H1 (cell line): ENCODE results near the gene RIMBP2. TPM values are rescaled to one million over a fixed set of nuclear protein-coding genes. Genes with fewer than 3 reads are reported as not detected.

ENCODE experiments used
- CTCF ChIA-PET: fragments of 300-600 bp; sonication (Branson Sonifier 250); formaldehyde crosslinking; loops from one replicate; lab custom pipeline; 2021; ENCODE audit not compliant: partially characterized antibody; lab: Charles Lee
- POLR2A ChIA-PET: fragments of 300-600 bp; sonication (Branson Sonifier 250); formaldehyde crosslinking; loops from one replicate; lab custom pipeline; 2021; ENCODE audit warnings: inconsistent platforms; ENCODE audit not compliant: partially characterized antibody; lab: Charles Lee
- DNase-seq, 2 experiments: peaks; one replicate each; pipeline versions ENCODE4 v3.0.0 to v3.0.0-alpha.2; 2010 to 2022; ENCODE audit warnings: low spot score in 2 of 2, low read depth in 1 of 2, mixed read lengths in 1 of 2
- FAIRE-seq: peaks from 2 replicates; lab custom pipeline; 2011; peaks lifted over from hg19 to GRCh38; lab: Jason Lieb, UNC
- H2AFZ ChIP-seq: 2 replicates; pipeline ENCODE4 v1.8.1; 2012; ENCODE audit warnings: low read length, inconsistent platforms
- H2AK5ac ChIP-seq: 2 replicates; pipeline ENCODE4 v1.6.1; 2013; ENCODE audit warnings: low read depth, low read length
- H2BK120ac ChIP-seq: replicated peaks from 2 replicates; pipeline ENCODE3; 2013; ENCODE audit warnings: low read depth, low read length, inconsistent platforms
- H2BK12ac ChIP-seq: 2 replicates; pipeline ENCODE4 v1.6.1; 2013; ENCODE audit warnings: low read depth, low read length
- H2BK15ac ChIP-seq: 2 replicates; pipeline ENCODE4 v1.6.1; 2013; ENCODE audit warnings: low read length
- H2BK20ac ChIP-seq: 2 replicates; pipeline ENCODE4 v1.6.1; 2013; ENCODE audit warnings: low read length
- H2BK5ac ChIP-seq: 2 replicates; pipeline ENCODE4 v1.6.1; 2013; ENCODE audit warnings: low read depth, low read length
- H3K14ac ChIP-seq: 2 replicates; pipeline ENCODE4 v1.6.1; 2013; ENCODE audit warnings: inconsistent platforms; ENCODE audit not compliant: insufficient read length
- H3K18ac ChIP-seq: 2 replicates; pipeline ENCODE4 v1.6.1; 2013; ENCODE audit warnings: low read length; ENCODE audit errors: extremely low read depth
- H3K23ac ChIP-seq: 2 replicates; pipeline ENCODE4 v1.6.1; 2013; ENCODE audit warnings: inconsistent platforms; ENCODE audit not compliant: insufficient read length
- H3K23me2 ChIP-seq: 2 replicates; pipeline ENCODE4 v1.6.1; 2013; ENCODE audit warnings: low read depth, low read length
- H3K27ac ChIP-seq: 2 replicates; pipeline ENCODE4 v1.6.1; 2011; ENCODE audit warnings: low read depth, low read length, inconsistent platforms
- H3K27me3 ChIP-seq, 4 experiments: replicated peaks in 1 of 4; 1 replicate in 1 of 4; 2 replicates in 3 of 4; pipeline versions ENCODE4 v1.6.1 to v1.8.1; 2011 to 2013; ENCODE audit warnings: low read length in 3 of 4, mild to moderate bottlenecking in 3 of 4, inconsistent platforms in 2 of 4, mixed read lengths in 2 of 4, moderate library complexity in 1 of 4; ENCODE audit not compliant: control insufficient read depth in 3 of 4, insufficient read depth in 3 of 4; ENCODE audit errors: extremely low read depth in 1 of 4
- H3K36me3 ChIP-seq, 4 experiments: 2 replicates each; pipeline versions ENCODE4 v1.6.1 to v1.8.1; 2011 to 2013; ENCODE audit warnings: mild to moderate bottlenecking in 4 of 4, low read length in 3 of 4, moderate library complexity in 2 of 4, control low read depth in 1 of 4, inconsistent platforms in 1 of 4; ENCODE audit not compliant: insufficient read depth in 4 of 4, control insufficient read depth in 2 of 4
- H3K4ac ChIP-seq: replicated peaks from 2 replicates; pipeline ENCODE3; 2013; ENCODE audit warnings: low read length, low read depth, mixed read lengths, inconsistent platforms; ENCODE audit not compliant: insufficient read length
- H3K4me1 ChIP-seq, 4 experiments: replicated peaks in 1 of 4; 1 replicate in 1 of 4; 2 replicates in 3 of 4; pipeline versions ENCODE4 v1.6.1 to v1.8.1; 2011 to 2013; ENCODE audit warnings: low read length in 3 of 4, inconsistent platforms in 2 of 4, mixed read lengths in 1 of 4; ENCODE audit not compliant: insufficient read depth in 4 of 4, control insufficient read depth in 3 of 4
- H3K4me2 ChIP-seq, 2 experiments: 2 replicates each; pipeline versions ENCODE4 v1.6.1 to v1.8.1; 2011 to 2013; ENCODE audit warnings: low read depth in 2 of 2, low read length in 2 of 2, control low read depth in 1 of 2, inconsistent platforms in 1 of 2, mild to moderate bottlenecking in 1 of 2; ENCODE audit not compliant: insufficient read depth in 1 of 2
- H3K4me3 ChIP-seq, 4 experiments: fragments of 200-600, 300-600 bp in 1 of 4; sonication (generic), shearing (Covaris generic), sonication (Bioruptor Twin) in 1 of 4; 2 replicates each; pipeline versions ENCODE4 v1.5.1 to v1.8.1; 2011 to 2016; ENCODE audit warnings: low read length in 4 of 4, low read depth in 3 of 4, control low read depth in 2 of 4, inconsistent platforms in 2 of 4, mild to moderate bottlenecking in 2 of 4, mixed read lengths in 1 of 4, moderate library complexity in 1 of 4; ENCODE audit not compliant: insufficient read depth in 2 of 4; ENCODE audit errors: extremely low read depth in 1 of 4
- H3K56ac ChIP-seq: replicated peaks from 2 replicates; pipeline ENCODE3; 2013; ENCODE audit warnings: low read depth, mild to moderate bottlenecking, mixed read lengths, low read length, inconsistent platforms; ENCODE audit not compliant: insufficient read length
- H3K79me1 ChIP-seq: 2 replicates; pipeline ENCODE4 v1.6.1; 2013; ENCODE audit warnings: low read depth, low read length, control low read depth
- H3K79me2 ChIP-seq, 2 experiments: 2 replicates each; pipeline versions ENCODE4 v1.6.1 to v1.8.1; 2012 to 2013; ENCODE audit warnings: low read length in 2 of 2, mild to moderate bottlenecking in 2 of 2, inconsistent platforms in 1 of 2; ENCODE audit not compliant: insufficient read depth in 2 of 2, control insufficient read depth in 1 of 2
- H3K9ac ChIP-seq, 4 experiments: replicated peaks in 1 of 4; 1 replicate in 1 of 4; 2 replicates in 3 of 4; pipeline versions ENCODE4 v1.6.1 to v1.8.1; 2011 to 2013; ENCODE audit warnings: low read depth in 3 of 4, low read length in 3 of 4, control low read depth in 2 of 4, mild to moderate bottlenecking in 2 of 4, moderate library complexity in 2 of 4, inconsistent platforms in 1 of 4; ENCODE audit errors: extremely low read depth in 1 of 4
- H3K9me3 ChIP-seq, 2 experiments: 2 replicates each; pipeline versions ENCODE4 v1.6.1 to v1.8.1; 2012 to 2013; ENCODE audit warnings: mild to moderate bottlenecking in 2 of 2, moderate library complexity in 2 of 2, control low read depth in 1 of 2, inconsistent platforms in 1 of 2, low read depth in 1 of 2, low read length in 1 of 2, mixed read lengths in 1 of 2; ENCODE audit not compliant: insufficient read depth in 2 of 2
- H4K20me1 ChIP-seq, 2 experiments: replicated peaks in 1 of 2; 2 replicates each; pipeline versions ENCODE3 to v1.8.1; 2011 to 2013; ENCODE audit warnings: inconsistent platforms in 2 of 2, low read length in 2 of 2, mild to moderate bottlenecking in 1 of 2; ENCODE audit not compliant: insufficient read depth in 2 of 2, control insufficient read depth in 1 of 2
- H4K5ac ChIP-seq: 2 replicates; pipeline ENCODE4 v1.6.1; 2013; ENCODE audit warnings: low read length, low read depth, mixed read lengths, inconsistent platforms; ENCODE audit not compliant: insufficient read length
- H4K8ac ChIP-seq: 2 replicates; pipeline ENCODE4 v1.8.0; 2013; ENCODE audit warnings: mild to moderate bottlenecking, moderate library complexity, low read length, inconsistent platforms; ENCODE audit not compliant: insufficient read depth; ENCODE audit errors: extremely low read depth
- H4K91ac ChIP-seq: replicated peaks from 2 replicates; pipeline ENCODE3; 2013; ENCODE audit warnings: low read length, mixed read lengths, inconsistent platforms; ENCODE audit not compliant: insufficient read length
- BRCA1 ChIP-seq: IDR thresholded peaks from 2 replicates; pipeline ENCODE4 v1.6.1; 2012; ENCODE audit warnings: low read depth, low read length, improper control_type of control experiment
- CBX8 ChIP-seq: fragments of 300-800, 300-1000 bp; sonication (generic); IDR thresholded peaks from 2 replicates; pipeline ENCODE4 v1.7.1; 2016; ENCODE audit warnings: low read depth, low read length, borderline replicate concordance
- CHD2 ChIP-seq: IDR thresholded peaks from 2 replicates; pipeline ENCODE4 v1.6.1; 2012; ENCODE audit warnings: low read length, improper control_type of control experiment
- CTCF ChIP-seq, 3 experiments: IDR thresholded peaks; 1 replicate in 2 of 3; 2 replicates in 1 of 3; pipeline versions ENCODE4 v1.5.1 to v1.6.1; 2011; ENCODE audit warnings: low read length in 3 of 3, mild to moderate bottlenecking in 3 of 3, inconsistent platforms in 2 of 3, low read depth in 1 of 3, moderate library complexity in 1 of 3; ENCODE audit not compliant: insufficient read depth in 1 of 3; ENCODE audit errors: control extremely low read depth in 1 of 3
- GTF2F1 ChIP-seq: IDR thresholded peaks from 2 replicates; pipeline ENCODE4 v1.6.1; 2012; ENCODE audit warnings: low read depth, low read length, improper control_type of control experiment, borderline replicate concordance
- POLR2AphosphoS5 ChIP-seq: IDR thresholded peaks from 2 replicates; pipeline ENCODE4 v1.6.1; 2011; ENCODE audit warnings: low read depth, low read length
- RNF2 ChIP-seq: fragments of 200-900, 300-1000 bp; sonication (generic); IDR thresholded peaks from 2 replicates; pipeline ENCODE4 v1.7.1; 2016; ENCODE audit warnings: borderline replicate concordance, low read depth, mild to moderate bottlenecking, antibody characterized with exemption, low read length; ENCODE audit not compliant: poor library complexity, severe bottlenecking; ENCODE audit errors: missing control alignments
- RXRA ChIP-seq: IDR thresholded peaks from 2 replicates; pipeline ENCODE4 v1.6.1; 2011; ENCODE audit warnings: low read depth, mild to moderate bottlenecking, low read length, moderate library complexity; ENCODE audit not compliant: insufficient read depth
- SP2 ChIP-seq: IDR thresholded peaks from 2 replicates; pipeline ENCODE4 v1.6.1; 2012; ENCODE audit warnings: mild to moderate bottlenecking, low read length, inconsistent platforms
- TBP ChIP-seq: IDR thresholded peaks from 2 replicates; pipeline ENCODE4 v1.6.1; 2011; ENCODE audit warnings: low read depth, low read length, improper control_type of control experiment
- YY1 ChIP-seq: IDR thresholded peaks from 2 replicates; pipeline ENCODE4 v1.6.1; 2011; ENCODE audit warnings: low read depth, mild to moderate bottlenecking, low read length
- WGBS, 2 experiments: shearing (Covaris generic) in 1 of 2; methylation state at CpG; one replicate each; pipeline versions ENCODE4 v1.1.6 to v1.1.7; 2013 to 2015; ENCODE audit warnings: low lambda C conversion rate in 2 of 2, mixed read lengths in 2 of 2, inconsistent platforms in 1 of 2, low coverage in 1 of 2, missing lambda C conversion rate in 1 of 2; ENCODE audit not compliant: insufficient replicate concordance in 2 of 2, insufficient coverage in 1 of 2, insufficient read length in 1 of 2; ENCODE audit errors: extremely low coverage in 1 of 2, missing lambda C conversion rate in 1 of 2; 5-methylcytosine and 5-hydroxymethylcytosine counted together
- polyA plus RNA-seq, 7 experiments: library from polyadenylated mRNA; depleted of rRNA in 3 of 7; stranded (reverse) in 5 of 7; unstranded in 2 of 7; fragments of >200 nt in 5 of 7; fragments of 200-250 nt in 2 of 7; gene quantifications; 1 replicate in 5 of 7; 2 replicates in 1 of 7; 4 replicates in 1 of 7; pipeline versions ENCODE4 v1.2.1 to v1.2.3, GENCODE V29; 2011 to 2013; ENCODE audit warnings: missing spikeins in 2 of 7, mixed read lengths in 2 of 7
- total RNA-seq: library from RNA; stranded (reverse); fragmentation: NEBNext Ultra II Directional; extraction: Animal tissue kit (Norgen Biotek cat#: 25700); gene quantifications from 2 replicates; pipeline ENCODE4 v1.2.1, GENCODE V29; 2021

RIMBP2 gene
- total and polyA plus RNA-seq, 2 of the 8 experiments (the other 6 are each of a cell fraction or from before 2014, with no cell fraction given): 0.18 to 0.65 TPM

GRCh38 chr12:130729344-130729743, 13.2 kb upstream of the RIMBP2 start:
- Histone ChIP-seq H2BK12ac (0 out of 2 replicates have a peak overlapping the region, but pooled peaks have one; percentile 9), H3K23me2 (peaks cover 5% of the 10 kb centered on the region; the same call in 1 of the 2 replicates), H3K4me3 (no peak overlapping the region), H2BK15ac (no peak overlapping the region), H2BK5ac (no peak overlapping the region), H4K8ac (peak overlapping the region; percentile 78), H3K4ac (no peak overlapping the region), H3K14ac (no peak overlapping the region), H3K79me2 (no peaks in the 10 kb centered on the region), H2BK20ac (no peak overlapping the region), H3K18ac (no peak overlapping the region; the same call in 1 of the 2 replicates), H3K56ac (no peak overlapping the region), H3K4me1 (peaks cover 0 to 3% (median 0%) of the 10 kb centered on the region in 4 experiments; a peak in 3 of 7 replicates), H3K4me2 (no peak overlapping the region), H4K5ac (no peak overlapping the region), H3K23ac (no peak overlapping the region), H3K27ac (no peak overlapping the region), H3K9ac (no peak overlapping the region), H3K79me1 (no peaks in the 10 kb centered on the region), H3K36me3 (peaks cover 0 to 6% (median 0%) of the 10 kb centered on the region in 4 experiments; a peak in 1 of 8 replicates), H3K27me3 (no peaks in the 10 kb centered on the region; a peak in 2 of 7 replicates), H3K9me3 (peaks cover 6 to 9% of the 10 kb centered on the region in 2 experiments; a peak in 3 of 4 replicates), H4K20me1 (peaks cover 0 to 5% of the 10 kb centered on the region in 2 experiments), H2BK120ac (no peak overlapping the region), H2AK5ac (no peak overlapping the region), H4K91ac (no peak overlapping the region), H2AFZ (no peak overlapping the region)
- TF ChIP-seq GTF2F1 (no peak), RXRA (no peak), BRCA1 (no peak), TBP (no peak), CBX8 (no peak), CHD2 (no peak), POLR2AphosphoS5 (no peak), YY1 (no peak), CTCF (IDR thresholded peaks at IDR 0.05; ENCODE audit: control extremely low read depth in 1 of 3, insufficient read depth in 1 of 3, low read depth in 1 of 3, low read length in 3 of 3) (no peak), SP2 (no peak), RNF2 (no peak)
- ChIA-PET POLR2A (no interaction called here), CTCF (interaction anchor here (1.3 kb wide), 1 partner anchor 19 kb away, joined by 5 read pairs; no protein-coding TSS in a partner anchor)
- 83% methylated on average over 7 of the region's 9 CpGs; no CpG with 5 or more reads in 1 of the 2 experiments for WGBS, 2 experiments
- DNase-seq (no peak), FAIRE-seq (no peak)
